Measurements from ENCODE around the gene MX1.

The MX1 gene

GRCh38 chr21:41425954-41426675, at the start of gene MX1:
MX1 (plus strand) TSS chr21:41426239; CDS start chr21:41432071, 5,832 bp downstream.
- peak; percentile 85 for DNase-seq

GRCh38 chr21:41377715-41378114, 48.3 kb upstream of the MX1 start:
- DNase-seq = no peak

GRCh38 chr21:41378849-41379248, 47.2 kb upstream of the MX1 start:
- no peak for DNase-seq

- DNase-seq = no peak
These were observed 46.1 kb upstream of the MX1 start for GRCh38 chr21:41379901-41380300.

GRCh38 chr21:41381731-41382130, 44.3 kb upstream of the MX1 start:
- no peak for DNase-seq

GRCh38 chr21:41387042-41387819, 38.8 kb upstream of the MX1 start:
- no peak for DNase-seq

- DNase-seq = no peak
These were observed 38.2 kb upstream of the MX1 start for GRCh38 chr21:41387824-41388223.

GRCh38 chr21:41388259-41388658, 37.8 kb upstream of the MX1 start:
- no peak for DNase-seq

GRCh38 chr21:41390043-41390639, 35.9 kb upstream of the MX1 start:
- no peak for DNase-seq

GRCh38 chr21:41393876-41394465, 32.1 kb upstream of the MX1 start:
- DNase-seq = no peak

GRCh38 chr21:41396558-41397075, 29.4 kb upstream of the MX1 start:
- no peak for DNase-seq

- no peak for DNase-seq
These were observed 28.6 kb upstream of the MX1 start for GRCh38 chr21:41397471-41397891.

GRCh38 chr21:41398251-41398650, 27.8 kb upstream of the MX1 start:
- no peak for DNase-seq

- DNase-seq = no peak
These were observed 27.2 kb upstream of the MX1 start for GRCh38 chr21:41398831-41399230.

- DNase-seq = no peak
These were observed 26.7 kb upstream of the MX1 start for GRCh38 chr21:41399246-41399800.

GRCh38 chr21:41402231-41402630, 23.8 kb upstream of the MX1 start:
- no peak for DNase-seq

GRCh38 chr21:41402796-41403195, 23.2 kb upstream of the MX1 start:
- no peak for DNase-seq

- no peak for DNase-seq
These were observed 22.7 kb upstream of the MX1 start for GRCh38 chr21:41403331-41403730.

GRCh38 chr21:41403966-41404365, 22.1 kb upstream of the MX1 start:
- DNase-seq = no peak

- no peak for DNase-seq
These were observed 20.7 kb upstream of the MX1 start for GRCh38 chr21:41405321-41405720.

GRCh38 chr21:41406340-41406739, 19.7 kb upstream of the MX1 start:
- DNase-seq = no peak

- no peak for DNase-seq
These were observed 18.2 kb upstream of the MX1 start for GRCh38 chr21:41407541-41408460.
